Measurements from ENCODE around the gene ARL4C.
A peak's percentile ranks its signal among the peaks of the same experiment; 100 is the strongest.

ARL4C gene

GRCh38 chr2:234496835-234497593, at the start of gene ARL4C:
TSS of gene ARL4C (minus strand) at chr2:234497081. CDS start at chr2:234496586, 495 bp downstream.
- DNase-seq: peak; percentile 54 to 82 (median 72)

- DNase-seq: peak; percentile 26 to 81 (median 60)
These were observed 48.1 kb upstream of the ARL4C start for GRCh38 chr2:234544659-234545611.

- DNase-seq: no peak
These were observed 45.9 kb upstream of the ARL4C start for GRCh38 chr2:234542742-234543141.

- no peak for DNase-seq
These were observed 41.0 kb upstream of the ARL4C start for GRCh38 chr2:234537929-234538328.

- DNase-seq: no peak
These were observed 39.5 kb upstream of the ARL4C start for GRCh38 chr2:234536178-234536965.

- no peak for DNase-seq
These were observed 38.6 kb upstream of the ARL4C start for GRCh38 chr2:234535464-234535863.

- no peak for DNase-seq
These were observed 37.6 kb upstream of the ARL4C start for GRCh38 chr2:234534515-234534914.

DNA sequence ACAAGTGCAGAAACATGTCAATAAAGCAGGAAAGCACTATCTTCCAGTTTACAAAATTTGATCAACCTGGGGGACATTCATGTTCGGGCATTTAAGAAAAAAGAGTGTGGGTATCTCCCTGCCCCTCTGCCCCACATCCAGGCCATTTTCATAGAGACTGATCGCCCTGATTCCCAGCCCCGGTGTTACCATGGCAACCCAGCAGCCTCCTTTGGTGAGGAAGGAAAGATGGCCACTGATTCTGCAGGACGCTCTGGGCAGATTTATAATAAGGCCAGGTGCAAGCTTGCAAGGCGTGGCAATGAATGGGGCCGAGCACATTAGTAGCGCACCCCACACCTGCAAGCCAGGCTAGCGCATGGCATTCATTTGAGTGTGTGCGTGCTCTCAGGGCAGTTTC, 36.7 kb upstream of the ARL4C start:
- DNase-seq: no peak

- no peak for DNase-seq
These were observed 31.7 kb upstream of the ARL4C start for GRCh38 chr2:234528410-234529148.

DNA sequence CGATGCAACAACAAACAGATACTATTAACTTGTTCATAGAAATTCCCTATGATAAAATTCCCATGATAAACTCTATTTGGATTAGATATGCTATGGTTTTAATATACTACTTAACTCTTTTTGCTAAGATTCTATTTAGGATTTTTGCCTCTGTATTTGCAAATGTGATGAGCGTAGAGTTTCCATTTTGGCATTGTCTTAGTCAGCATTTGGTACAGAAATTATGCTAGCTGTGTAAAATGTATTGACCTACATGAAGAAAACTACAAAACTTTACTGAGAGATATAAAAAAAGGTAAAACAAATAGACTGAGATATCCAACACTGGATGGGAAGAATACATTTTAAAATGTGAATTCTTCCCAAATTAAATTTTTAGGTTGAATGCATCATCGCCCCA, 29.8 kb upstream of the ARL4C start:
- DNase-seq: no peak

- DNase-seq: no peak
These were observed 24.7 kb upstream of the ARL4C start for GRCh38 chr2:234521536-234521935.

- DNase-seq: no peak
These were observed 22.2 kb upstream of the ARL4C start for GRCh38 chr2:234518986-234519642.

DNA sequence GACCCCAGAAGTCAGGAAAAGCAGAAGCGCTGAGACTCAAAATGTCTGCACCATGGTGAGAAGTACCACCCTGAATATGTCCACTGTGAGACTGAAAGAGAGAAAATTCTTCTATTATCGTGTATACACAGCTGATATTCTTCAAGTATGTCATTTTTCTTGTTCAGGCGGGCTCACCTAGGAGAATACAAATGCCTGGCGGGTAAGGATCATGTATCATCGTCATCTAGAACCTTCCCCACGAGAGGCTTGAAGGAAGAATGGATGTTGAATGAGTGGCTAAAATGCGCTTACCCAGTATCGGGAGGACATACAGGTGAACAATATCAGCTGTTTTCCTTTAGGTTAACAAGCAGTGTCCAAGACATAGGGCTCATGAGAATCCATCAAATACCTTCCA, 21.1 kb upstream of the ARL4C start:
- DNase-seq: no peak

DNA sequence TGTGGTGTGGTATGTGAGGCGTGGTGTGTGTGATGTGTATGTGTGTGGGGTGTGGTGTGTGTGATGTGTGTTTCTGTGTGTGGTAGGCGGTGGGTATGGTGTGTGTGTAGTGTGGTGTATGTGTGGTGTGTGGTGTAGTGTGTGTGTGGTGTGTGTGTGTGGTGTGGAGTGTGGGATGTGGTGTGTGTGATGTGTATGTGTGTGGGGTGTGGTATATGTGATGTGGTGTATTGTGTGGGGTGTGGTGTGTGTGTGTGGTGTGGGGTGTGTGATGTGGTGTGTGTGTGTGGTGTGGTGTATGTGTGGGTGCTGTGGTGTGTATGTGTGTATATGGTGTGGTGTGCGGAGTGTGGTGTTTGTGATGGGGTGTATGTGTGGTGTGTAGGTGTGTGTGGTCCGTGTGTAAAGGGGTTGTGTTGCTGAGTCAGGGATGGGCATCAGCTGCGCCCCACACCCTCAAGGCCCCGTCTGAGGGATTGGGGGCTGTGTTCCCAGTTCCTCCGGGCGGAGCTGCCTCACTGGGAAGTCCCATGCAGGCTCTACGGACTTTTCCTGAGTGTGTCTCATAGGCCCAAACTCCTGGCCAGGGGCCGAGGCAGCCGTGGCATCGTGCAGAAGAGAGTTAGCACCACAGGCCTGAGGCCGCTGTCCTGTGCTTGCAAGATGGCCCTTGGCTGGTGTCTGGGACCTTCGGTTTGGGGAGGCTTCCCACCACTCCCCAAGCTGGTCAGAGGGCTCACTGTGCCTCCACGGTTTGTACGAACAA, 18.2 kb upstream of the ARL4C start:
- no peak for DNase-seq

DNA sequence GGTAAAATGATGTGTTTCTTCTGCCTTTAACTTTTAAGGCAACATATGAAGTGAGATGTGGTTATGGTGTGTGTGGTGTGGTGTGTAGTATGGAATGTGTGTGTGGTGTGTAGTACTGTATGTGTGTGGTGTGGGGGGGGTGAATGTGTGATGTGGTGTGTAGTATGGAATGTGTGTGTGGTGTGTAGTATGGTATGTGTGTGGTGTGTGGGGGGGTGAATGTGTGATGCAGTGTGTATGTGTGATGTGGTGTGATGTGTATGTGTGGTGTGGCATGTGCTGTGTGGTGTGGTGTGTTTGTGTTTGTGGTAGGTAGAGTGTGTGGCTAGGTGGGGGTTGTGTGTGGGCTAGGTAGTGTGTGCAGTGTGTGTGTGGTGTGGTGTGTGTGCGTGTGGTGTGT, 17.2 kb upstream of the ARL4C start:
- DNase-seq: no peak

DNA sequence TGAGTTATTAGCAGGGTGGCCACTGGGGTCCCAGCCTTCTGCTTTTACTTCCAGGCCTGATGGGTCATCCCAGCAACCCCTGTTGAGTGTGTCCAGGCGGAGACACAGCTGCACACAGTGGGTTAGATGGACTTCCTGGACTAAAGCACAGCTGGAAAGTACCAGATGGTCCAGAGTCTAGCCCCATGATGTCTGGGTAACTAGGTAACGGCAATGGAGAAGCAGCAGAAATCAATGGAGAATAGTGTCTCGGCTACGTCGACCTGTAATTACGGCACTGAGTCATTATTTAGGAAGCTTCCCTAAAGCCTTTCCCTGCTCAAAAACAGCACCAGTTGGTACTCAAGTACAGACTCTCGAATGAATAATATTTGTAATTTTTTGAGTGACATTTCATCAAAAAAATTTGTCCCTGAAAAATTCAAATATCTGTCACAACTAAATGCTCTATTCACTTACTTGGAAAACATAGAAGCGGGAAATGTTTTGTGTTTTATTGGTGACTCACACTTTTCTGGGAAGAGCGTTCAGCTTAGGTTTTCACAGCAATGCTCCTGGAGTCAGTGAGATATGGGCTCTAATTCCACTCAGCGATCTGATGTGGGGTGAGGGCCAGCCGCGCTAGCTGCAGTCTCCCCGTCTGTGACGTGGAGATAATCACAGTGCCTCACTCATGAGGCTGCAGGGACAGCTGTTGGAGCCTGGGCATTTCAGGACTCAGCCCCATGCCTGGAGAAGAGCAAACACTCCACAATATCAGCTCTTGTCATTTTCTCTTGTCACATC, 16.2 kb upstream of the ARL4C start:
- DNase-seq: no peak

GRCh38 chr2:234502919-234503285, 6.0 kb upstream of the ARL4C start:
- DNase-seq: no peak

DNA sequence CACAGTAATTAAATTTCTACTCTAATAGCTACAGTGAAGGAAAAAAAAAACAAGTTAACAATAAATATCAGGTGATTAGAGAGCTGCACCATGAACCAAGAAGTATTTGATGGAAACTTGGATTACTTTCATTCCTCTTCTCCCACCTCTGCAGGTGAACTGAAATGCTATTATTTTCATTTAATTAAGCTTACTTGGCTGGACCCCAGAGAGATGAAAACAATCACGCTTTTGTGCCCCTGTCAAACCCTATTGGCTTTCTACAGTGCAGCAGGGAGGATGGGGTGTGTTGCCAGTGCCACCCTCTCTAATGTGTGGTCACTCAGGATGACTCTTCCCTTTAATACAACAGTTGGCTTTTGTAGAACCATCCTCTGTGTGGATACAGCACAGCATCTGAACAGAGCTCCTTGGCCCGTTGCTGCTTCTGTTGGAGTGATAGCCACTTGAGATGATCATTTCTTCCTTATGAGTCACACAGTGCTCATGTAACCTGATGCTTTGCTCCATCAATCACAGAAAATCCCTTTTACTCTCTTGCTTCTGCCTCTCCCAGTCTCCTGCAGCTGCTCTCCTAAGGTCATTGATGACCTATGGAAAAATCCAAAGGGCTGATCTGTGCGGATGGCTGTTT, 5.5 kb upstream of the ARL4C start:
- DNase-seq: no peak

GRCh38 chr2:234500394-234501006, 3.6 kb upstream of the ARL4C start:
- peak; percentile 59 to 77 (median 71) for DNase-seq

All from stimulated activated naive CD4-positive, alpha-beta T cell (primary cell).